OCI-M2 (cell line): Measurements from ENCODE around the gene GXYLT2.
"Not testable (repeated sequence)": the region's sequence is repeated elsewhere in the genome, so short reads cannot be mapped to it uniquely, and the experiment has no call there.

Experiments
- DNase-seq: peaks from one replicate; lab custom pipeline; 2025; ENCODE audit not compliant: unreplicated experiment; lab: John Stamatoyannopoulos, UW

GXYLT2 gene

GRCh38 chr3:72892081-72892775, 4.4 kb downstream of the GXYLT2 start:
- no peak for DNase-seq

GRCh38 chr3:72892870-72893269, 5.0 kb downstream of the GXYLT2 start:
- DNase-seq: no peak

DNA sequence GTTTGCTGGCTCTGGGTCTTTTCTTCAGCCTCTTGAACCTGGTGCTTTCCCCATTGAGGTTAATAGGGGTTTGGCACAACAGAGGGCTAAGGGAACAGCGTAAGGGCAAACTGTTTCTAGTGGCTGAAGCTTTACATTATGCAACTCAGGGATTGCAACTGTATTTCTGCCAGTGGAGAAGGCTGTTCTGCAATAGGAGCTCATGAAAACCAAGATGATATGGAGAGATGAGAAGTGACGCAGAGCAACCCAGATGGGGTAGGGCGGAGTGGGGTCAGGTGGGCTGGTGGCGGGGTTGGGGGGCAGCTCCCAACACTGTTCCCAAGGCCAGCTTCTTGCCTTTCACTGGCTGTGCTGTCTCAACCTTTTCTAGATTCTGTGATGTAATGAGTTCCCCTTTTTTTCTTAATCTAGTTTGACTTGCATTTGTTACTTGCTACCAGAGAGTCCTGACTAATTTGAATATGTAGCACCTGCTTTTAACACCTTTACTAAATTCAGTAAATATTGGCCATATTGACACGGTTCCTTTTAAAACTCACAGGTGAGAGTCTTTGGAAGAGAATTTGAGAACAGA, 7.2 kb downstream of the GXYLT2 start:
- DNase-seq: no peak

DNA sequence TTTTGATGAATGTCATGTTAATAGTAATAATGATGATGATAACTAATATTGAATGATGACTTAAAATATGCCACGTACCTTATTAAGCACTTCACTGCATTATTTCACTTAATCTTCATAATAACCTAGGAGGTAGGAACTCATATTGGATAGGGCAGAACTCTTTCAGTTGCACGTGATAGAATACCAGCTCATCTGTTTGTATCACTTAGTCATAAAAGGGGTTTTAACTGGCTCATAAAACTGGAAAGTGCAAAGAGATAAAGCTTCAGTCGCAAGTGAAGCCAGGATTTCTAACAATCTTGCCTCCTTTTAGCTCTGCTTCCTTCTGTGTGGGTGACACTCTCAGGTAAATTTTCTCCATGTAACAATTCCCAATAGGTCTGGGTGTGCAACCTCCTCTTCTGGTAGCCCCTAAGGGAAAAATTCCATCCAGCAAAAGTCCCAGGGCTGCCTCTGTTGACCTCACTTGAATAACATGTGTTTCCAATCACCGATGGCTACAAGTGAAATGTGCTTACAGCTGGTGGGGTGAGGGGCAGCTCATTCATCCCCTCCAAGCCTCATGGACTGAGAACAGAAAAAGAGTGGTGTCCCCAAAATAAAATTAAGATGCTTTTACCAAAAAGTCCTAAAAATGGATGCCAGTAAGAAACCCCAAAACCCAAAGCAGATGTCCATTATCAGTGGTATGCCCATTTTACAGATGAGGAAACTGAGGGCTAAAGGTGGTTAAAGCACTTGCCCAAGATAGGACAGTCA, 9.3 kb downstream of the GXYLT2 start:
- no peak for DNase-seq

DNA sequence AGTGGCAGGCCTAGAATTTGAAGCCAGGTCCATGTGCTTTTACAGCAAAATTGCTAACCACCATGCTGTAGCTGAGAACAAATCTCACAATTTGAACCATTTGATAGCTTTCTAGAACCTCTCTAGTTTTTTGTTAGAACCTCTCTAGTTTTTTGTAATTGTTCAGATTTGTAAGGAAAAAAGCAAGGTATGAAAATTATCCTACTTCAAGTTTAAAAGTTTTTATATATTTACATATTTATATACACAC, 9.8 kb downstream of the GXYLT2 start:
- DNase-seq: no peak

- DNase-seq: no peak
Observed at GRCh38 chr3:72899349-72899765, 11.5 kb downstream of the GXYLT2 start.

DNA sequence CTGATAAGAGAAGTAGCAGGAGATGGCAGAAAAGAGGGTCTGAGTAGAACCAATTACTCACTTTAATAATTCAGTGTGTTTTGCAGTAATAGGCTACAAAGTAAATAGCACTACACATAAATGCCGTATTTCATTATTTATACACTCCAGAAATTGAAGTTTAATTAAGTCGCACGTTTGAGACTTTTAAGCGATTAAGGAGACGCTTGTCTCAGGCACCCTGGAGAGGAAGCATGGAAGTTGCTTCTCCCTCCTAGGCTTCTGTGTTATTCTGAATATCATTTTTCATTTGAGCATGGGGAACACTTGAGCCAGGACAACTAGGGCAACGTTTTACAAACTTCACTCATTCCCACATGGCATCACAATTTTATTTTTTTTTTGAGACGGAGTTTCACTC, 12.2 kb downstream of the GXYLT2 start:
- DNase-seq: no peak

DNA sequence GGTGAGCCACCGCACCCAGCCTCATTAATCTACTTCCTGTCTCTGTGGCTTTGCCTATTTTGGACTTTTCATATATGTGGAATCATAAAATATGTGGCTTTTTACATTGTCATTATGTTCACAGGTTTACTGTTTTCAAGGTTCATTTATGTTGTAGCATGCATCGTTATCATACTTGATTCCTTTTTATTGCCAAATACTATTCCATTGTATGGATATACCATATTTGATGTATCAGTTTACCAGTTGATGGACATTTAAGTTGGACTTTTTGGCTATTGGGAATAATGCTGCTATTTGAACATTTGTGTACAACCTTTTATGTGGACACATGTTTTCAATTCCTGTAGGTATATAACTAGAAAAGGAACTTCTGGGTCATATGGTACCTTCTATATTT, 14.0 kb downstream of the GXYLT2 start:
- no peak for DNase-seq

DNA sequence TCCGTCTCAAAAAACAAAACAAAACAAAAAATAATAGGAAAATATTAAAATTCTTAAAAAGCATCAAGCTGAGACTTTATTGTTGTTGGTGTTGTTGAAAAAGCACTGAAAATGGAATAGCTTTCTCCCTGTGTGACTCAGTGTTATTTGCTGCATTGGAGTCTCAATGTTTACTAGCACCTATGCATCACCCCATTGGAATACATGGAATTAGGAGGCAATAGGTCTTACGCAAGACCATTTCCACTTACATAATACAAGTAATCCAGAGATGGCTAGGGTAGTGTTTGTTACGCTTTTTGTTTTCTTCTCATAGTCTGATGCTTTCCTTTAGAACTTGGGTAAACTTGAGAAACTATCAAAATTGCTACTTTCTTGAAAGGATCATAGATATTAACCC, 15.2 kb downstream of the GXYLT2 start:
- DNase-seq: no peak

- DNase-seq: no peak
Observed at GRCh38 chr3:72904163-72904562, 16.3 kb downstream of the GXYLT2 start.

DNA sequence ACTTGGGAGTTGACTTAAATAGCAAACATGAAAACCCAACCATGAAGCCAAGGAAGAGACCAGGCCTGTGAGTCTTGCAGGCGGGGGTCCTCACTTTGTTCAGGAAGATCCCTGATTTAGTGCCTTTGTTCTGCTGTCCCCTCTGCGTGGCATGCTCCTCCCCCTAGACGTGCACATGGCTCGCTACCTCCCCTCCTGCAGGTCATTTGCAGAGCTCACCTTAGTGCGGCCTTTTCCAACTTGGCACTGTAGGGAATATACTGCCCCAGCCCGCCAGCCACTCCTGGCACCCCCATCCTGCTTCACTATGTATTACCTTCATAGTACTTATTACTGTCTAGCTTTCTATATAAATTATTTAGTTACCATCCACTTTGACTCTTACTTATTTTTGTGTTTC, 18.3 kb downstream of the GXYLT2 start:
- DNase-seq: no peak

- DNase-seq: no peak
Observed at GRCh38 chr3:72907131-72907711, 19.4 kb downstream of the GXYLT2 start.

- no peak for DNase-seq
Observed at GRCh38 chr3:72907731-72908620, 20.1 kb downstream of the GXYLT2 start.

DNA sequence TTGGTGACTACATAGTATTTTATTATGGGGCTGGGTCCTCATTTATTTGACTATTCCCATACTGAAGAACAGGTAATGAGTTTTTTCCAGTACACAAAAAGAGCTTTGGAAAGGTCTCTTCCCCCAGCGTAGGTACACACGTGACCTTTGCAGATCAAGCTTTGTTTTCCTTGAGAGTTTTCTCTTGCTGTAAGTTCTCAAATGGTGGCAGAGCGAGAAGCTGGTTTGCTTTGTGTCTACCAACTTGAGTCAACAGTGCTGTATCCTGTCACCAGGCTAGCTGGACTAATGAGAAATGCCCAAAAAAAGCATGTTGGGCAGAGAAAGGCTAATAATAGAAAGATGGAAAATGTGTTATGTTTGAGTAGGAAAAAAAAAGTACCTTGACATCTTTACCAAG, 21.7 kb downstream of the GXYLT2 start:
- DNase-seq: no peak

GRCh38 chr3:72912532-72912931, 24.7 kb downstream of the GXYLT2 start:
- no peak for DNase-seq

GRCh38 chr3:72914383-72914782, 26.5 kb downstream of the GXYLT2 start:
- no peak for DNase-seq

DNA sequence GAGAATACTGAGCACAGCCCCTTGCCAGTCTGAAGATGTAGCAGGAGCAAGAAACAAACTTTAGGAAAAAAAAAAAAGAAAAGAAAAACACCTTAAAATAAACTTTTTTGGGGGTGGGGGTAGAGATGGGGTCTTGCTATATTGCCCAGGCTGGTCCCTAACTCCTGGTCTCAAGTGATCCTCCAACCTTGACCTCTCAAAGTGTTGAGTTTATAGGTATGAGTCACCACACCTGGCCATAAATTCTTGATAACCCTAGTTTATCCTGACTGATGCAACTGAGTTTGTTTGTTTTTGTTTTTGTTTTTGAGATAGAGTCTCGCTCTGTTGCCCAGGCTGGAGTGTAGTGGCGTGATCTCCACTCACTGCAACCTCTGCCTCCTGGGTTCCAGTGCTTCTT, 28.4 kb downstream of the GXYLT2 start:
- no peak for DNase-seq

- no peak for DNase-seq
Observed at GRCh38 chr3:72919520-72919919, 31.7 kb downstream of the GXYLT2 start.

DNA sequence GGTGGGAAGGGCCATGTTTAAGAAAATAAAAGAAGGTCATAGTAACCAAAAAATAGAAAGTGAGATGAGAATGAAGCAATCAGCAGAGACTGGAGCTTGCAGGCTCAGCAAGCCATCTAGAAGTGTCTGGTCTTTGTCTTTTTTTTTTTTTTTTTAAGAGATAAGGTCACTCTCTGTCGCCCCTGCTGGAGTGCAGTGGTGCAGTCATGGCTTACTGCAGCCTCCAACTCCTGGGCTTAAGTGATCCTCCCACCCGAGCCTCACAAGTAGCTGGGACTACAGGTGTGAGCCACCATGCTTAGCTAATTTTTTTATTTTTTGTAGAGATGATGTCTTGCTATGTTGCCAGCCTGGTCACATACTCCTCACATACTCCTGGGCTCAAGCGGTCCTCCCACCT, 36.2 kb downstream of the GXYLT2 start:
- no peak for DNase-seq

DNA sequence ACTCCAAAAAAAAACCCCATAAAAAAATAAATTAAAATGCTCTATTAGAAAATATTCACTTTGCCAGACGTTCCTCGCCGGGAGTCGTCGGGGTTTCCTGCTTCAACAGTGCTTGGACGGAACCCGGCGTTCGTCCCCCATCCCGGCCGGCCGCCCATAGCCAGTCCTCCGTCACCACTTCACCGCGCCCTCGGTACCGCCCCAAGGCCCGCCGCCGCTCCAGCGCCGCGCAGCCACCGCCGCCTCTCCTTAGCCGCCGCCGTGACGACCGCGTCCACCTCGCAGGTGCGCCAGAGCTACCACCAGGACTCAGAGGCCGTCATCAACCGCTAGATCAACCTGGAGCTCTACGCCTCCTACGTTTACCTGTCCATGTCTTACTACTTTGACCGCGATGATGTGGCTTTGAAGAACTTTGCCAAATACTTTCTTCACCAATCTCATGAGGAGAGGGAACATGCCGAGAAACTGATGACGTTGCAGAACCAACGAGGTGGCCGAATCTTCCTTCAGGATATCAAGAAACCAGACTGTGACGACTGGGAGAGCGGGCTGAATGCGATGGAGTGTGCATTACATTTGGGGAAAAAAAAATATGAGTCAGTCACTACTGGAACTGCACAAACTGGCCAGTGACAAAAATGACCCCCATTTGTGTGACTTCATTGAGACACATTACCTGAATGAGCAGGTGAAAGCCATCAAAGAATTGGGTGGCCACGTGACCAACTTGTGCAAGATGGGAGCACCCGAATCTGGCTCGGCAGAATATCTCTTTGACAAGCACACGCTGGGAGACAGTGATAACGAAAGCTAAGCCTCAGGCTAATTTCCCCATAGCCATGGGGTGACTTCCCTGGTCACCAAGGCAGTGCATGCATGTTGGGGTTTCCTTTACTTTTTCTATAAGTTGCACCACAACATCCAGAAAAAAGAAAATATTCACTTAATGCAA, 41.2 kb downstream of the GXYLT2 start:
- not testable (repeated sequence) for DNase-seq
